Natural killer cell (primary cell): ENCODE measurements around the gene MCMBP. TPM values are rescaled to one million over a fixed set of nuclear protein-coding genes. Genes with fewer than 3 reads are reported as not detected.
A peak's percentile ranks its signal among the peaks of the same experiment; 100 is the strongest.

Source experiments
- ATAC-seq, 3 donors: fragments of 150-1000 bp in 2 of 3; fragments of 200-7000 bp in 1 of 3; cut with Tn5 transposase; 1 replicate in 1 of 3; 2 replicates in 2 of 3; pipeline ENCODE4 v1.10.0; 2021; ENCODE audit warnings: mild to moderate bottlenecking in 2 of 3, moderate library complexity in 2 of 3
- DNase-seq, 2 donors: peaks; one replicate each; pipeline versions ENCODE4 v3.0.0 to v3.0.0-alpha.2; 2013 to 2021; ENCODE audit warnings: mixed read lengths in 1 of 2
- H3K27ac ChIP-seq: one replicate; pipeline ENCODE4 v1.5.1; 2013; ENCODE audit warnings: mild to moderate bottlenecking, low read length
- H3K27me3 ChIP-seq: one replicate; pipeline ENCODE4 v1.6.1; 2013; ENCODE audit warnings: low read length; ENCODE audit not compliant: control insufficient read depth, insufficient read depth
- H3K36me3 ChIP-seq: one replicate; pipeline ENCODE4 v1.6.1; 2013; ENCODE audit warnings: low read length; ENCODE audit not compliant: control insufficient read depth, insufficient read depth
- H3K4me1 ChIP-seq: one replicate; pipeline ENCODE4 v1.6.1; 2013; ENCODE audit warnings: low read length; ENCODE audit not compliant: control insufficient read depth, insufficient read depth
- H3K4me3 ChIP-seq: one replicate; pipeline ENCODE4 v1.5.1; 2013; ENCODE audit warnings: low read length
- H3K9me3 ChIP-seq: one replicate; pipeline ENCODE4 v1.6.1; 2013; ENCODE audit warnings: low read length; ENCODE audit not compliant: control insufficient read depth, insufficient read depth
- H3K27ac Mint-ChIP-seq, 2 donors: one replicate each; pipeline ENCODE4 v1.8.0; 2022; ENCODE audit warnings: mild to moderate bottlenecking in 2 of 2, mixed read lengths in 2 of 2, moderate library complexity in 1 of 2
- H3K27me3 Mint-ChIP-seq, 2 donors: one replicate each; pipeline ENCODE4 v1.8.0; 2022; ENCODE audit warnings: low read depth in 2 of 2, mixed read lengths in 2 of 2
- H3K36me3 Mint-ChIP-seq: one replicate; pipeline ENCODE4 v1.8.0; 2022; ENCODE audit warnings: mixed read lengths
- H3K4me1 Mint-ChIP-seq, 2 donors: one replicate each; pipeline ENCODE4 v1.8.0; 2022; ENCODE audit warnings: mixed read lengths in 2 of 2
- H3K4me3 Mint-ChIP-seq: one replicate; pipeline ENCODE4 v1.8.0; 2022; ENCODE audit warnings: mild to moderate bottlenecking, moderate library complexity, mixed read lengths
- H3K9me3 Mint-ChIP-seq, 2 donors: one replicate each; pipeline ENCODE4 v1.8.0; 2022; ENCODE audit warnings: mixed read lengths in 2 of 2
- WGBS: methylation state at CpG from one replicate; pipeline ENCODE4 v1.1.7; 2013; ENCODE audit warnings: missing lambda C conversion rate; ENCODE audit not compliant: insufficient coverage; 5-methylcytosine and 5-hydroxymethylcytosine counted together
- intact Hi-C: fragments of 100-400 bp; cut with micrococcal nuclease; formaldehyde crosslinking; loops from one replicate; pipeline ENCODE4 v1.14.2; 2022
- total RNA-seq, 4 donors: library from RNA; stranded (reverse); fragments of 120-200 nt in 1 of 4; gene quantifications; one replicate each; pipeline versions ENCODE4 v1.2.3 to v1.2.4, GENCODE V29; 2013 to 2022
- TF ChIP-seq, protein P1 (sequence below): fragments of 200-600 bp; IDR thresholded peaks from one replicate; pipeline ENCODE4 v1.8.0; 2022; ENCODE audit warnings: antibody characterized with exemption

Gene MCMBP
- total RNA-seq, 3 donors from 2014 or later (not counting 1 experiment from before 2014, with no cell fraction given) = 26.4 to 39.2 (median 28.6) TPM

DNA sequence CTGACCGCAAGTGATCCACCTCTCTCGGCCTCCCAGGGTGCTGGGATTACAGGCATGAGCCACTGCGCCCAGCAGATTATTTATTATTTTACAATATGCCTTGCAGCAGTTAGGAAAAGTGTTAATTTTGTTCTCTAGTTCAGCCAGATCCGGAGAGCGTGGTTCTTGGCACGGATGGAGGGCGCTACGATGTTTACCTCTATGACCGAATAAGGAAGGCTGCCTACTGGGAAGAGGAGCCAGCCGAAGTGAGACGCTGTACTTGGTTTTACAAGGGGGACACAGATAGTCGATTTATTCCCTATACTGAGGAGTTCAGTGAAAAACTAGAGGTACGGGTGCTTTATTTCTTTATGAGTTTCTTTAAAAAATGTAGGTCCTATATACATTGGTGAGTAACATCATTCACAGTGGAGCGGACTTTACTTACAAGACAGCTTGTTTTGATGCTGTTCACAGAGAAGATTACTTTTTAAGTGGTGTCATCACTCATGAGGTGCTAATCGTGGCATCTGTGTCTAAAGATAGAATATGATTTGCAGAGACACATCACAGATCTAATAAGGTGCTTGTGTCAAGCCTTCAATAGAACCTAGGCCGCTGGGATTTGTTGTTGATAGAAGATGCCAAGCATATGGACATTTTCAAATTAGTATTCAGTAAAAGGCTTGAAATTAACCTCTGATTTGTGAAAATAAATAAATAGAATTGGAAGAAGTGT, 31.5 kb upstream of the MCMBP start:
- no peaks in the 10 kb centered on the region for H3K9me3 ChIP-seq
- peaks cover 4 to 6% of the 10 kb centered on the region in 2 donors for H3K4me1 Mint-ChIP-seq
- 95% methylated on average over 16 of the region's 16 CpGs for WGBS
- H3K27me3 ChIP-seq = no peaks in the 10 kb centered on the region
- TF ChIP-seq, protein P1, sequence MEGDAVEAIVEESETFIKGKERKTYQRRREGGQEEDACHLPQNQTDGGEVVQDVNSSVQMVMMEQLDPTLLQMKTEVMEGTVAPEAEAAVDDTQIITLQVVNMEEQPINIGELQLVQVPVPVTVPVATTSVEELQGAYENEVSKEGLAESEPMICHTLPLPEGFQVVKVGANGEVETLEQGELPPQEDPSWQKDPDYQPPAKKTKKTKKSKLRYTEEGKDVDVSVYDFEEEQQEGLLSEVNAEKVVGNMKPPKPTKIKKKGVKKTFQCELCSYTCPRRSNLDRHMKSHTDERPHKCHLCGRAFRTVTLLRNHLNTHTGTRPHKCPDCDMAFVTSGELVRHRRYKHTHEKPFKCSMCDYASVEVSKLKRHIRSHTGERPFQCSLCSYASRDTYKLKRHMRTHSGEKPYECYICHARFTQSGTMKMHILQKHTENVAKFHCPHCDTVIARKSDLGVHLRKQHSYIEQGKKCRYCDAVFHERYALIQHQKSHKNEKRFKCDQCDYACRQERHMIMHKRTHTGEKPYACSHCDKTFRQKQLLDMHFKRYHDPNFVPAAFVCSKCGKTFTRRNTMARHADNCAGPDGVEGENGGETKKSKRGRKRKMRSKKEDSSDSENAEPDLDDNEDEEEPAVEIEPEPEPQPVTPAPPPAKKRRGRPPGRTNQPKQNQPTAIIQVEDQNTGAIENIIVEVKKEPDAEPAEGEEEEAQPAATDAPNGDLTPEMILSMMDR = no peak
- H3K4me3 ChIP-seq = no peak overlapping the region
- no peaks in the 10 kb centered on the region for H3K4me1 ChIP-seq
- H3K4me3 Mint-ChIP-seq = no peak overlapping the region
- no peak overlapping the region for H3K27ac ChIP-seq
- ATAC-seq (no peak), DNase-seq (no peak)
- no peaks in the 10 kb centered on the region for H3K27me3 Mint-ChIP-seq
- intact Hi-C loops = no loop called here
- H3K9me3 Mint-ChIP-seq = no peaks in the 10 kb centered on the region
- no peak overlapping the region for H3K27ac Mint-ChIP-seq
- peaks cover 50% of the 10 kb centered on the region for H3K36me3 ChIP-seq
- peaks cover 8% of the 10 kb centered on the region for H3K36me3 Mint-ChIP-seq

GRCh38 chr10:119898577-119898976, 25.9 kb upstream of the MCMBP start:
- Histone ChIP-seq H3K4me3 (no peak overlapping the region), H3K9me3 (no peaks in the 10 kb centered on the region), H3K4me1 (peaks cover 1% of the 10 kb centered on the region), H3K27ac (no peak overlapping the region), H3K36me3 (peaks cover 20% of the 10 kb centered on the region), H3K27me3 (no peaks in the 10 kb centered on the region)
- Mint-ChIP-seq H3K4me1 (peaks cover 45 to 49% of the 10 kb centered on the region in 2 donors), H3K27ac (peak overlapping the region; percentile 53 to 76), H3K9me3 (no peaks in the 10 kb centered on the region), H3K4me3 (no peak overlapping the region), H3K27me3 (no peaks in the 10 kb centered on the region), H3K36me3 (peaks cover 10% of the 10 kb centered on the region)
- intact Hi-C loops = no loop called here
- TF ChIP-seq, protein P1 = no peak
- ATAC-seq (no peak), DNase-seq (no peak)
- 95% methylated on average over 4 of the region's 4 CpGs for WGBS

DNA sequence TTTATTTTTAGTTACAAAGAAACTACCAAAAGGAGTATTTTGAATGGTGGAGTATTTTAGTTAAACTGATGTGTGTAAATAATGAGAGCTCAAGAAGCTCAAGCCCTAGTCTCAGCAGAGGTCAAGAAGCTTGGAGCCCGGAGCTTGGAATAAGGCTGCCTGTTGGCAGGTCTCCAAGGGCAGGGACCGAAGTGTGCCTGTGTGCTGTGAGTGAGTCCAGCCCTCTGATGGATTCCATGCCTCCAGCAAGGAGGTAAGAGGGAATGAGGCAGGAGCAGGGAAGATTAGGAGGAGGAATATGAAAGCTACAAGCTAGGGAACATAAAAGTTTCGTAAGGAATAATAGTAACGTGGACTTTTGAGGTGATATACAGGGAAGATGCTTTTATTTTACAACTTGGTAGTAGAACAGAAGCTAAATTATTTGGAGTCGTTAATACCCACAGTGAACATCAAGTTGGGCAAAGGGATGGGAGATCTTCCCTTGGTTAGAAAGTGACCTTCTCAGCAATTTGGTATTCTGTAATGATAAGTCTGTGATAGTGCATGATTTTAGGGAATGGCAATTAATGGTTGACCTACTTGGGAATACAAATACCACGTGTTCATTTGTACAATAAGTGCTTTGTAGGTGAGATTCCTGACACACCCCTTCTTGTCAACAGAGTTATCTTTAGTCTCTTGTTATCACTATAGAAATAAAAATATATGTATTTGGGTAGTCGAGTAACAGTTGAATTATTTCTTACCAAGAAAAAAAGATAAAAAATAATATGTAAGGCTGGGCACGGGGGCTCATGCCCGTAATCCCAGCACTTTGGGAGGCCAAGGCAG, 24.5 kb upstream of the MCMBP start:
- no peak for DNase-seq
- Histone ChIP-seq H3K27ac (no peak overlapping the region), H3K27me3 (no peaks in the 10 kb centered on the region), H3K4me1 (peaks cover 10% of the 10 kb centered on the region), H3K9me3 (no peaks in the 10 kb centered on the region), H3K36me3 (peaks cover 12% of the 10 kb centered on the region), H3K4me3 (no peak overlapping the region)
- intact Hi-C loops = no loop called here
- Mint-ChIP-seq H3K27me3 (no peaks in the 10 kb centered on the region), H3K9me3 (no peaks in the 10 kb centered on the region), H3K27ac (peak overlapping the region; percentile 92 to 95), H3K4me1 (peaks cover 52 to 54% of the 10 kb centered on the region in 2 donors), H3K36me3 (peaks cover 10% of the 10 kb centered on the region), H3K4me3 (no peak overlapping the region)
- TF ChIP-seq, protein P1 = no peak
- ATAC-seq = no peak
- 93% methylated on average over 7 of the region's 9 CpGs for WGBS
